GM12878 (cell line): ENCODE results near the gene CCDC61. TPM values are rescaled to one million over a fixed set of nuclear protein-coding genes. Genes with fewer than 3 reads are reported as not detected.

Experiments
- HDAC6 ChIP-seq: fragments of 200-600 bp; sonication (generic); IDR thresholded peaks from one replicate; pipeline ENCODE4 v1.8.0; 2017; ENCODE audit warnings: antibody characterized with exemption; ENCODE audit not compliant: unreplicated experiment
- MTA2 ChIP-seq: fragments of 450-650 bp; IDR thresholded peaks from 2 replicates; pipeline ENCODE4 v1.6.1; 2016; ENCODE audit warnings: low read depth, mild to moderate bottlenecking, moderate library complexity
- RCOR1 ChIP-seq: conservative IDR thresholded peaks from 2 replicates; pipeline ENCODE4 v1.6.1; 2012; ENCODE audit warnings: low read depth, low read length, improper control_type of control experiment
- SIN3A ChIP-seq: IDR thresholded peaks from 2 replicates; pipeline ENCODE4 v1.6.1; 2012; ENCODE audit warnings: low read depth, low read length, improper control_type of control experiment
- WRNIP1 ChIP-seq: IDR thresholded peaks from 2 replicates; pipeline ENCODE4 v1.6.1; 2011; ENCODE audit warnings: low read depth, low read length, improper control_type of control experiment, borderline replicate concordance
- ZNF24 ChIP-seq: fragments of 450-650 bp; IDR thresholded peaks from 2 replicates; pipeline ENCODE4 v1.6.1; 2017; ENCODE audit warnings: antibody characterized with exemption, mild to moderate bottlenecking
- polyA plus RNA-seq, 11 experiments: library from polyadenylated mRNA; depleted of rRNA in 4 of 11; unstranded in 6 of 11; stranded (reverse) in 5 of 11; fragments of >200 nt; fragmentation: Nextera tagmentation in 4 of 11; fragmentation: Illumina TruSeq in 1 of 11; extraction: Ambion mirVana in 4 of 11; extraction: Trizol in 1 of 11; gene quantifications; 1 replicate in 1 of 11; 2 replicates in 10 of 11; pipeline versions ENCODE4 v1.2.1 to v1.2.3, GENCODE V29; 2011 to 2016; ENCODE audit warnings: inconsistent platforms in 2 of 11, missing spikeins in 2 of 11, low read depth in 1 of 11
- total RNA-seq, 4 experiments: library from RNA; depleted of rRNA in 3 of 4; stranded (reverse); fragments of >200 nt in 3 of 4; fragmentation: Illumina TruSeq in 1 of 4; extraction: Trizol in 1 of 4; gene quantifications; 2 replicates each; pipeline versions ENCODE4 v1.2.1 to v1.2.3, GENCODE V29; 2013 to 2021
- TF ChIP-seq, protein P1 (sequence below): IDR thresholded peaks from 2 replicates; pipeline ENCODE4 v1.6.1; 2011; ENCODE audit warnings: mild to moderate bottlenecking, low read depth, low read length, moderate library complexity; ENCODE audit not compliant: insufficient replicate concordance
- TF ChIP-seq, protein P2 (sequence below): fragments of 450-650 bp; IDR thresholded peaks from 2 replicates; pipeline ENCODE4 v1.6.1; 2017; ENCODE audit warnings: mild to moderate bottlenecking
- TF ChIP-seq, protein P3 (sequence below): fragments of 450-650 bp; IDR thresholded peaks from 2 replicates; pipeline ENCODE4 v1.6.1; 2017; ENCODE audit warnings: mild to moderate bottlenecking, low read depth, inconsistent platforms; ENCODE audit not compliant: poor library complexity, severe bottlenecking
- TF ChIP-seq, protein P4 (sequence below): fragments of 450-650 bp; formaldehyde crosslinking; IDR thresholded peaks from 2 replicates; pipeline ENCODE4 v1.4.0; 2020; ENCODE audit warnings: mild to moderate bottlenecking, moderate library complexity

Gene CCDC61
- total and polyA plus RNA-seq, 10 of the 15 experiments (the other 5 are each of a cell fraction or from before 2014, with no cell fraction given), result 0.27 to 27.1 (median 8.7) TPM

DNA sequence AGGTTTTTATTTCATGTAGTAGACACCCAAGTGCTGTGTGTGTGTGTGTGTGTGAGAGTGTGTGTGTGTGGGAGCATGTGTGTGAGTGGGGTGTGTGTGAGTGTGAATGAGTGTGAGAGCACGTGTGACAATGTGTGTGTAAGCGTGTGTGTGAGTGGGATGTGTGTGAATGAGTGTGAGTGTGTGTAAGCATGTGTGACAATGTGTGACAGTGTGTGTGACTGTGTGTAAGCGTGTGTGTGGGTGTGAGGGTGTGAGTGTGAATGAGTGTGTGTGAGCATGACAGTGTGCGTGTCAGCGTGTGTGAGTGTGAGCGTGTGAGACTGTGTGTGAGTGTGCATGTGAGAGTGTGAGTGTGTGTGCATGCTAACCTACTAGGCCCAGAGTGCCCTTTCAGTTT, 36.9 kb upstream of the CCDC61 start (continued):
- TF ChIP-seq HDAC6 (no peak), SIN3A (no peak), RCOR1 (no peak), ZNF24 (no peak), MTA2 (no peak), WRNIP1 (no peak)
- TF ChIP-seq, protein P1, sequence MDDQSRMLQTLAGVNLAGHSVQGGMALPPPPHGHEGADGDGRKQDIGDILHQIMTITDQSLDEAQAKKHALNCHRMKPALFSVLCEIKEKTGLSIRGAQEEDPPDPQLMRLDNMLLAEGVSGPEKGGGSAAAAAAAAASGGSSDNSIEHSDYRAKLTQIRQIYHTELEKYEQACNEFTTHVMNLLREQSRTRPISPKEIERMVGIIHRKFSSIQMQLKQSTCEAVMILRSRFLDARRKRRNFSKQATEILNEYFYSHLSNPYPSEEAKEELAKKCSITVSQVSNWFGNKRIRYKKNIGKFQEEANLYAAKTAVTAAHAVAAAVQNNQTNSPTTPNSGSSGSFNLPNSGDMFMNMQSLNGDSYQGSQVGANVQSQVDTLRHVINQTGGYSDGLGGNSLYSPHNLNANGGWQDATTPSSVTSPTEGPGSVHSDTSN, result peak; percentile 60
- TF ChIP-seq, protein P2, sequence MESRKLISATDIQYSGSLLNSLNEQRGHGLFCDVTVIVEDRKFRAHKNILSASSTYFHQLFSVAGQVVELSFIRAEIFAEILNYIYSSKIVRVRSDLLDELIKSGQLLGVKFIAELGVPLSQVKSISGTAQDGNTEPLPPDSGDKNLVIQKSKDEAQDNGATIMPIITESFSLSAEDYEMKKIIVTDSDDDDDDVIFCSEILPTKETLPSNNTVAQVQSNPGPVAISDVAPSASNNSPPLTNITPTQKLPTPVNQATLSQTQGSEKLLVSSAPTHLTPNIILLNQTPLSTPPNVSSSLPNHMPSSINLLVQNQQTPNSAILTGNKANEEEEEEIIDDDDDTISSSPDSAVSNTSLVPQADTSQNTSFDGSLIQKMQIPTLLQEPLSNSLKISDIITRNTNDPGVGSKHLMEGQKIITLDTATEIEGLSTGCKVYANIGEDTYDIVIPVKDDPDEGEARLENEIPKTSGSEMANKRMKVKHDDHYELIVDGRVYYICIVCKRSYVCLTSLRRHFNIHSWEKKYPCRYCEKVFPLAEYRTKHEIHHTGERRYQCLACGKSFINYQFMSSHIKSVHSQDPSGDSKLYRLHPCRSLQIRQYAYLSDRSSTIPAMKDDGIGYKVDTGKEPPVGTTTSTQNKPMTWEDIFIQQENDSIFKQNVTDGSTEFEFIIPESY, result no peak
- TF ChIP-seq, protein P3, sequence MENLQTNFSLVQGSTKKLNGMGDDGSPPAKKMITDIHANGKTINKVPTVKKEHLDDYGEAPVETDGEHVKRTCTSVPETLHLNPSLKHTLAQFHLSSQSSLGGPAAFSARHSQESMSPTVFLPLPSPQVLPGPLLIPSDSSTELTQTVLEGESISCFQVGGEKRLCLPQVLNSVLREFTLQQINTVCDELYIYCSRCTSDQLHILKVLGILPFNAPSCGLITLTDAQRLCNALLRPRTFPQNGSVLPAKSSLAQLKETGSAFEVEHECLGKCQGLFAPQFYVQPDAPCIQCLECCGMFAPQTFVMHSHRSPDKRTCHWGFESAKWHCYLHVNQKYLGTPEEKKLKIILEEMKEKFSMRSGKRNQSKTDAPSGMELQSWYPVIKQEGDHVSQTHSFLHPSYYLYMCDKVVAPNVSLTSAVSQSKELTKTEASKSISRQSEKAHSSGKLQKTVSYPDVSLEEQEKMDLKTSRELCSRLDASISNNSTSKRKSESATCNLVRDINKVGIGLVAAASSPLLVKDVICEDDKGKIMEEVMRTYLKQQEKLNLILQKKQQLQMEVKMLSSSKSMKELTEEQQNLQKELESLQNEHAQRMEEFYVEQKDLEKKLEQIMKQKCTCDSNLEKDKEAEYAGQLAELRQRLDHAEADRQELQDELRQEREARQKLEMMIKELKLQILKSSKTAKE, result no peak
- TF ChIP-seq, protein P4, sequence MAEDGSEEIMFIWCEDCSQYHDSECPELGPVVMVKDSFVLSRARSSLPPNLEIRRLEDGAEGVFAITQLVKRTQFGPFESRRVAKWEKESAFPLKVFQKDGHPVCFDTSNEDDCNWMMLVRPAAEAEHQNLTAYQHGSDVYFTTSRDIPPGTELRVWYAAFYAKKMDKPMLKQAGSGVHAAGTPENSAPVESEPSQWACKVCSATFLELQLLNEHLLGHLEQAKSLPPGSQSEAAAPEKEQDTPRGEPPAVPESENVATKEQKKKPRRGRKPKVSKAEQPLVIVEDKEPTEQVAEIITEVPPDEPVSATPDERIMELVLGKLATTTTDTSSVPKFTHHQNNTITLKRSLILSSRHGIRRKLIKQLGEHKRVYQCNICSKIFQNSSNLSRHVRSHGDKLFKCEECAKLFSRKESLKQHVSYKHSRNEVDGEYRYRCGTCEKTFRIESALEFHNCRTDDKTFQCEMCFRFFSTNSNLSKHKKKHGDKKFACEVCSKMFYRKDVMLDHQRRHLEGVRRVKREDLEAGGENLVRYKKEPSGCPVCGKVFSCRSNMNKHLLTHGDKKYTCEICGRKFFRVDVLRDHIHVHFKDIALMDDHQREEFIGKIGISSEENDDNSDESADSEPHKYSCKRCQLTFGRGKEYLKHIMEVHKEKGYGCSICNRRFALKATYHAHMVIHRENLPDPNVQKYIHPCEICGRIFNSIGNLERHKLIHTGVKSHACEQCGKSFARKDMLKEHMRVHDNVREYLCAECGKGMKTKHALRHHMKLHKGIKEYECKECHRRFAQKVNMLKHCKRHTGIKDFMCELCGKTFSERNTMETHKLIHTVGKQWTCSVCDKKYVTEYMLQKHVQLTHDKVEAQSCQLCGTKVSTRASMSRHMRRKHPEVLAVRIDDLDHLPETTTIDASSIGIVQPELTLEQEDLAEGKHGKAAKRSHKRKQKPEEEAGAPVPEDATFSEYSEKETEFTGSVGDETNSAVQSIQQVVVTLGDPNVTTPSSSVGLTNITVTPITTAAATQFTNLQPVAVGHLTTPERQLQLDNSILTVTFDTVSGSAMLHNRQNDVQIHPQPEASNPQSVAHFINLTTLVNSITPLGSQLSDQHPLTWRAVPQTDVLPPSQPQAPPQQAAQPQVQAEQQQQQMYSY (CRISPR knock-in tag), result no peak
